Neural progenitor cell (in vitro differentiated cells): ENCODE measurements around the gene MACROH2A1. TPM values are rescaled to one million over a fixed set of nuclear protein-coding genes. Genes with fewer than 3 reads are reported as not detected.

Experiments used
- DNase-seq: peaks from one replicate; pipeline ENCODE4 v3.0.0-alpha.2; 2016; ENCODE audit warnings: low spot score
- H2AFZ ChIP-seq: fragments of 200-600 bp; sonication (generic); replicated peaks from 2 replicates; pipeline ENCODE4 v1.6.1; 2016; ENCODE audit warnings: antibody characterized with exemption
- H3F3A ChIP-seq: fragments of 200-600 bp; sonication (generic); 2 replicates; pipeline ENCODE4 v1.6.1; 2016; ENCODE audit warnings: antibody characterized with exemption, low read depth
- H3K27ac ChIP-seq: fragments of 200-600 bp; sonication (generic); 2 replicates; pipeline ENCODE4 v1.5.1; 2016; ENCODE audit warnings: mild to moderate bottlenecking
- H3K27me3 ChIP-seq: fragments of 200-600 bp; sonication (generic); 2 replicates; pipeline ENCODE4 v1.6.1; 2016; ENCODE audit warnings: mild to moderate bottlenecking, moderate library complexity
- H3K36me3 ChIP-seq: fragments of 200-600 bp; sonication (generic); 2 replicates; pipeline ENCODE4 v1.5.1; 2016
- H3K4me1 ChIP-seq: fragments of 200-600 bp; sonication (generic); 2 replicates; pipeline ENCODE4 v1.6.1; 2016; ENCODE audit warnings: mixed run types
- H3K4me2 ChIP-seq: fragments of 200-600 bp; sonication (generic); 2 replicates; pipeline ENCODE4 v1.6.1; 2016
- H3K4me3 ChIP-seq: fragments of 200-600 bp; sonication (generic); 2 replicates; pipeline ENCODE4 v1.5.1; 2016
- H3K79me2 ChIP-seq: fragments of 200-600 bp; sonication (generic); 2 replicates; pipeline ENCODE4 v1.6.1; 2016; ENCODE audit warnings: low read depth
- H3K9ac ChIP-seq: fragments of 200-600 bp; sonication (generic); 2 replicates; pipeline ENCODE4 v1.6.1; 2016
- H3K9me3 ChIP-seq: fragments of 200-600 bp; sonication (generic); 2 replicates; pipeline ENCODE4 v1.5.1; 2016; ENCODE audit warnings: low read depth
- H4K20me1 ChIP-seq: fragments of 200-600 bp; sonication (generic); 2 replicates; pipeline ENCODE4 v1.6.1; 2016; ENCODE audit warnings: low read depth
- H3K27ac Mint-ChIP-seq: 3 replicates; pipeline ENCODE4 v1.8.0; 2021; ENCODE audit warnings: mixed read lengths
- H3K27me3 Mint-ChIP-seq: 2 replicates; pipeline ENCODE4 v1.8.0; 2022; ENCODE audit warnings: low read depth, mild to moderate bottlenecking, inconsistent platforms, moderate library complexity, mixed read lengths; ENCODE audit not compliant: insufficient read depth
- H3K36me3 Mint-ChIP-seq: 3 replicates; pipeline ENCODE4 v1.8.0; 2021; ENCODE audit warnings: mixed read lengths
- H3K4me1 Mint-ChIP-seq: 3 replicates; pipeline ENCODE4 v1.8.0; 2021; ENCODE audit warnings: mixed read lengths
- H3K4me3 Mint-ChIP-seq: 3 replicates; pipeline ENCODE4 v1.8.0; 2021; ENCODE audit warnings: mild to moderate bottlenecking, moderate library complexity, mixed read lengths
- H3K9me3 Mint-ChIP-seq: 3 replicates; pipeline ENCODE4 v1.8.0; 2020; ENCODE audit warnings: mixed read lengths
- CTCF ChIP-seq: fragments of 200-600 bp; sonication (generic); IDR thresholded peaks from 2 replicates; pipeline ENCODE4 v1.5.1; 2017; ENCODE audit warnings: antibody characterized with exemption, mild to moderate bottlenecking
- EZH2 ChIP-seq: fragments of 200-600 bp; sonication (generic); IDR thresholded peaks from 2 replicates; pipeline ENCODE4 v1.6.1; 2017; ENCODE audit warnings: antibody characterized with exemption, mild to moderate bottlenecking, moderate library complexity
- EZH2phosphoT487 ChIP-seq: fragments of 200-600 bp; sonication (generic); IDR thresholded peaks from 2 replicates; pipeline ENCODE4 v1.6.1; 2017; ENCODE audit warnings: antibody characterized with exemption
- total RNA-seq: library from RNA; depleted of rRNA; stranded (reverse); fragments of >200 nt; gene quantifications from 2 replicates; pipeline ENCODE4 v1.2.3, GENCODE V29; 2015; ENCODE audit warnings: low replicate concordance

The MACROH2A1 gene
- total RNA-seq, 1 donor from 2014 or later, result 179 TPM

DNA sequence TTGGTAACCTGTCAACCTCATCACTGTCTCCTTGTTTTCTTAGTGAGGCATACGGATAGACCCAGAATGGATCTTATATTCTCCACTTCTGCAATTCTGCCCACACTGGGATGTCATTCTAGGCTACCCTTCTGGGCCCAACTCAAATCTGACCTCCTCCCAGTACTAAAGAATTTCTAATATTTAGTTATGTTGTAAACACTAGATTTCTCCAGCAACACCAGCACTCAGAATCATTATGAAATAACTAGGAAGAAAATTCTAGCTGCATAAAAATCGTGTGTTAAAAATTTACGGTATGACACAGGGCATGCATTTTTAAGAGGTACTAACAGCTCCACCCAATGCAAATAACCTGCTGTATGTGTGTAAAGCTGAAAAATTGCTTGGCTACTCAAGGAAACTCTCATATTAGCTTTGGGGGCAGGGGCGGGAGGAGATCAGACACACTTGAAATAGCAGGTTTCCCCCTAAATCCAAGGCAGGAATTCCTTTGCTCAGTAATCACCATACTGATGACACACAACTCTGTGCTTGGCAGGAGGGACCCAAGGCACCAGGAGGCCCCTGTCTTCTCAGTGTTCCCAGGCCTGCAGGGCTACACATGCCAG lies 27.3 kb downstream of the MACROH2A1 start:
- Mint-ChIP-seq H3K27ac (peak overlapping the region; percentile 14), H3K4me1 (no peaks in the 10 kb centered on the region), H3K36me3 (peaks cover 30% of the 10 kb centered on the region), H3K4me3 (no peak overlapping the region), H3K27me3 (no peaks in the 10 kb centered on the region), H3K9me3 (no peaks in the 10 kb centered on the region)
- Histone ChIP-seq H3K36me3 (no peaks in the 10 kb centered on the region), H4K20me1 (peaks cover 60% of the 10 kb centered on the region), H3K4me3 (no peak overlapping the region), H3K9ac (no peak overlapping the region), H3K27ac (no peak overlapping the region), H3K79me2 (no peaks in the 10 kb centered on the region), H2AFZ (no peak overlapping the region), H3K4me2 (no peak overlapping the region), H3K4me1 (no peaks in the 10 kb centered on the region), H3F3A (no peaks in the 10 kb centered on the region), H3K27me3 (no peaks in the 10 kb centered on the region), H3K9me3 (no peaks in the 10 kb centered on the region)
- no peak for DNase-seq
- no peak for TF ChIP-seq EZH2phosphoT487

DNA sequence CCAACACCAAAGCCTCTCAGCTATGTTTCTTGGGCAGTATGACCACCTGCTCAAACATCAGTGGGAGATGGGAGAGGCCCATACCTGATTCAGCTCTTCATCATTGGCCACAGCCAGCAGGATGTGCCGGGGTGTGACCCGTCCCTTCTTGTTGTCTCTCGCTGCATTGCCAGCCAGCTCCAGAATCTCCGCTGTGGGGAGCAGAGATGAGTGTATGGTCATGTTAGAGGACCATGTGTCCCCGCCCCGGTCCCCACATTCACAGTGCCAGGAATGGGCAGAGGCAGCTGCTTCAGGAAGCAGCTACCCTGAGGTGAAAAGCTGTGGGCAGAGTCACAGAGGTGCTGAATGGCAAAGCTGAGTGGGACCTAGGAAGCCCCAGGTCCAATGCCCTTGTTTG lies 29.1 kb downstream of the MACROH2A1 start:
- Mint-ChIP-seq H3K9me3 (no peaks in the 10 kb centered on the region), H3K4me1 (no peaks in the 10 kb centered on the region), H3K36me3 (peaks cover 27% of the 10 kb centered on the region), H3K4me3 (no peak overlapping the region), H3K27ac (no peak overlapping the region), H3K27me3 (no peaks in the 10 kb centered on the region)
- Histone ChIP-seq H3K9ac (no peak overlapping the region), H3K4me2 (no peak overlapping the region), H3K27ac (no peak overlapping the region), H4K20me1 (peaks cover 42% of the 10 kb centered on the region), H3K4me3 (no peak overlapping the region), H3K36me3 (no peaks in the 10 kb centered on the region), H3K79me2 (no peaks in the 10 kb centered on the region), H3K4me1 (no peaks in the 10 kb centered on the region), H3K27me3 (no peaks in the 10 kb centered on the region), H2AFZ (no peak overlapping the region), H3F3A (no peaks in the 10 kb centered on the region), H3K9me3 (no peaks in the 10 kb centered on the region)
- no peak for TF ChIP-seq CTCF
- no peak for TF ChIP-seq EZH2phosphoT487
- no peak for TF ChIP-seq EZH2
- no peak for DNase-seq

- H3K27ac ChIP-seq, result no peak overlapping the region
- Mint-ChIP-seq H3K4me3 (no peak overlapping the region), H3K4me1 (no peaks in the 10 kb centered on the region), H3K27ac (no peak overlapping the region), H3K27me3 (peaks cover 2% of the 10 kb centered on the region), H3K36me3 (peaks cover 33% of the 10 kb centered on the region), H3K9me3 (no peaks in the 10 kb centered on the region)
- H2AFZ ChIP-seq, result no peak overlapping the region
- no peak overlapping the region for H3K9ac ChIP-seq
- H3K9me3 ChIP-seq, result no peaks in the 10 kb centered on the region
- no peaks in the 10 kb centered on the region for H3K36me3 ChIP-seq
- TF ChIP-seq EZH2 (no peak), EZH2phosphoT487 (no peak), CTCF (no peak)
- no peaks in the 10 kb centered on the region for H3K79me2 ChIP-seq
- H3K4me2 ChIP-seq, result no peak overlapping the region
- H3F3A ChIP-seq, result no peaks in the 10 kb centered on the region
- no peak overlapping the region for H3K4me3 ChIP-seq
- peaks cover 20% of the 10 kb centered on the region for H4K20me1 ChIP-seq
- no peak for DNase-seq
- H3K4me1 ChIP-seq, result no peaks in the 10 kb centered on the region
- no peaks in the 10 kb centered on the region for H3K27me3 ChIP-seq
Observed at GRCh38 chr5:135367554-135367953, 31.5 kb downstream of the MACROH2A1 start.

- H3K4me3 ChIP-seq, result no peak overlapping the region
- Mint-ChIP-seq H3K9me3 (no peaks in the 10 kb centered on the region), H3K27ac (no peak overlapping the region), H3K4me1 (no peaks in the 10 kb centered on the region), H3K4me3 (no peak overlapping the region), H3K36me3 (peaks cover 34% of the 10 kb centered on the region), H3K27me3 (peaks cover 2% of the 10 kb centered on the region)
- H2AFZ ChIP-seq, result no peak overlapping the region
- H3K4me2 ChIP-seq, result no peak overlapping the region
- H3K27me3 ChIP-seq, result no peaks in the 10 kb centered on the region
- no peaks in the 10 kb centered on the region for H3F3A ChIP-seq
- TF ChIP-seq CTCF, result no peak
- no peak for TF ChIP-seq EZH2phosphoT487
- TF ChIP-seq EZH2, result no peak
- no peaks in the 10 kb centered on the region for H3K9me3 ChIP-seq
- no peak for DNase-seq
- peaks cover 16% of the 10 kb centered on the region for H4K20me1 ChIP-seq
- H3K27ac ChIP-seq, result no peak overlapping the region
- no peaks in the 10 kb centered on the region for H3K36me3 ChIP-seq
- no peaks in the 10 kb centered on the region for H3K79me2 ChIP-seq
- no peak overlapping the region for H3K9ac ChIP-seq
- H3K4me1 ChIP-seq, result no peaks in the 10 kb centered on the region
Observed at GRCh38 chr5:135367076-135367475, 32.0 kb downstream of the MACROH2A1 start.
